Posterior cingulate gyrus (tissue), 11 donors: ENCODE measurements around the gene TGFBI.

Experiments
- DNase-seq, 10 donors: peaks; one replicate each; pipeline versions ENCODE4 v3.0.0 to v3.0.0-alpha.2; 2020 to 2021; ENCODE audit warnings: mixed read lengths in 3 of 10
- intact Hi-C: fragments of 100-400 bp; cut with DNase I; formaldehyde crosslinking; loops from one replicate; pipeline ENCODE4 v1.15.1; 2023

The TGFBI gene

DNA sequence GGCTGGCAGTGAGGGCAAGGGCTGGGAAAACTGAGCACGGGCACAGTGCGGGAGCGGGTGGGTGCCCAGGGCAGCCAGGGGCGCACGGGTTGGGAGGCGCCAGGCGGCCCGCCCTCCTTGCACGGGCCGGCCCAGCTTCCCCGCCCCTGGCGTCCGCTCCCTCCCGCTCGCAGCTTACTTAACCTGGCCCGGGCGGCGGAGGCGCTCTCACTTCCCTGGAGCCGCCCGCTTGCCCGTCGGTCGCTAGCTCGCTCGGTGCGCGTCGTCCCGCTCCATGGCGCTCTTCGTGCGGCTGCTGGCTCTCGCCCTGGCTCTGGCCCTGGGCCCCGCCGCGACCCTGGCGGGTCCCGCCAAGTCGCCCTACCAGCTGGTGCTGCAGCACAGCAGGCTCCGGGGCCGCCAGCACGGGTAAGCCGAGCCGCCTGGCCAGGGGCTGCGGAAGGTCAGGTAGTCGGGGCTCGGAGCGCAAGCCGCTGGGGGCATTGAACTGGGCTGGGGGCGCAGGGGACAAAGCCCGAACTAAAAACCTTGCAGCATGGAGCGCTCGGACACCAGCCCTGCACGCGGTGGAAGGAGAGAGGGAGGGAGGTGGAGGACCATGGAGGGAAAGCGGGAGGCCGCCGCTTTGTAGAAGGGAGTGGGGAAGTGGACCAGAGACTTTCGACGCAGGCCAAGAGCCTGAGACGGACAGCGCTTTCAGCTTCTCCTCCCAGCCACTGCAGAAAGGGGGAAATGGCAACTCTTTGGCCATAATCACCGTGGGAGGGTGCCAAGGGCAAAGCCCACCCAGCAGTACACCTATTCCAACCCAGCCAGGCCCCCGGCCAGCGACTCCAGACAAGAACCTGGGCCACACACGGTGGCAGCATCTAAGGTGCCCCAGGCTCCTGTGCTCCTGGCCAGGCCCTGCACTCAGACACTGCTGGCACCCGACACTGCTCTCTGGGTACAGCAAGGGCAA is at the start of gene TGFBI:
TGFBI (plus strand) TSS at position 207 of the 961 bp plus-strand sequence; CDS start at position 275, 68 bp downstream.
- intact Hi-C loops = no loop called here
- peak in 4 of 10 donors; percentile 19 to 77 (median 28) for DNase-seq

DNA sequence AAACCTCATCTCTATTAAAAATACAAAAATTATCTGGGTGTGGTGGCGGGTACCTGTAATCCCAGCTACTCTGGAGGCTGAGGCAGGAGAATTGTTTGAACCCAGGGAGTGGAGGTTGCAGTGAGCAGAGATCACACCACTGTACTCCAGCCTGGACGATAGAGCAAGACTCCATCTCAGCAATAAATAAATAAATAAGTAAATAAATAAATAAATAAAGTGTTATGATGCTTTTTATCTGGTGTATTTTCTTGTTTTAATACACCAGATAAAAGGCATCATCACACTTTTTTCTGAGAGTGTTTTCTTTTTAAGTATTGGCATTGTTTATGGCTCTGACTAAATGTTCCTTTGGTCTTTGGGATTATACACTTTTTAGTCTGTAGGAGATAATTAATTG is 49.8 kb upstream of the TGFBI start:
- intact Hi-C loops = no loop called here

DNA sequence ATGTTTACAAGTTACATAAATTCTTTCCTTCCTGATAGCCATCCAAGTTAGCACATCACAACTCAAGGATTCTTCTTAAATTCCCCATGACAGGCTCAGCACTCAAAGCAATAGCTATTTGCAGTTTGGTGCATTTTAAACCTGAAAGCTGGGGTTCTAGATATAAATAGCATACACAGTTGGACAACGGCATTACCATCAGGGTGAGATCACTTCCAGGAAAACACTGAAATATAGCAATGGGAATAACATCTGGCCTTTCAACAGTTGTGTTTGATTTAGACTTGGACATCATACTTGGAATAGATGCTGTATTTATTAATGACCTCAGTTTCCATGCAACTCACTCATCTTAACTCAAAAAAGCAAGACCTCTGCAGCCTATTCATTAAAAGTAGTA is 49.3 kb upstream of the TGFBI start:
- intact Hi-C loops = no loop called here
- no peak for DNase-seq

More for the DNA sequence above, 49.8 kb upstream of the TGFBI start:
- no peak for DNase-seq

DNA sequence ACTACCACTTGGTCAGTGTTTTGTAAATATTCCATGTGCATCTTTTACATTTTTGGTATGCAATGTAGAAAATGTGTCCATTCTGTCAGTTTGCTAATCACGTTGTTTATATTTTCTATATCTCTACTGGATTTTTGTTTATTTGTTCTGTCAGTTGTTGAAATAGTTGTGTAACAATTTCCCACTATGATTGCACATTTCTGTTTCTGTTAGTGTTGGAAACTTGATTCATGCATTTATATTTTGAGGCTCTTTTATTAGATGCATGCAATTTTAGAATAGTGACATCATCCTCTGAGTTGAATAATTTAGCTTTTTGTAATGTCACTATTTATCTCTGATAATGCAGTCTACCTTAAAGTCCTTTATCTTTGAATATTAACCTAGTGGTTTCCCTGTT is 48.2 kb upstream of the TGFBI start:
- no peak for DNase-seq
- intact Hi-C loops = no loop called here

DNA sequence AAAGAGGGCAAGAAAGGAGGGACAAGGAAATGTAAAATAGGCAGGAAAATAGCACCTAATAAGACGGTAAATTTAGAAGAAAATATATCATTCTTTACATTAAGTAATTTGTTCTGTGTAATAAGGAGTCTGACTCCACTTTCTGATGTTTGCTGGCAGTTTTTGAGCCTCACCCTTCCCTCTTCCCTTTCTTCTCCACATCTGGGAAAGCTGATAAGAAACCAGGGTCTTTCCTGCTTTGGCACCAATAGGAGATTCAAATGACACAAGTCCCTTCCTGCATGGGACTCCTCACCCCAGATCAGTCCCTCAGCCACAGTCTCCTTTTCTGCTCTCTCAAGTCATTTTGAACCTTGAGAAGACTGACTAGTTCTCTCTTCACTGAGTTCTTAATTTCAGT is 42.8 kb upstream of the TGFBI start:
- no peak for DNase-seq
- intact Hi-C loops = no loop called here

DNA sequence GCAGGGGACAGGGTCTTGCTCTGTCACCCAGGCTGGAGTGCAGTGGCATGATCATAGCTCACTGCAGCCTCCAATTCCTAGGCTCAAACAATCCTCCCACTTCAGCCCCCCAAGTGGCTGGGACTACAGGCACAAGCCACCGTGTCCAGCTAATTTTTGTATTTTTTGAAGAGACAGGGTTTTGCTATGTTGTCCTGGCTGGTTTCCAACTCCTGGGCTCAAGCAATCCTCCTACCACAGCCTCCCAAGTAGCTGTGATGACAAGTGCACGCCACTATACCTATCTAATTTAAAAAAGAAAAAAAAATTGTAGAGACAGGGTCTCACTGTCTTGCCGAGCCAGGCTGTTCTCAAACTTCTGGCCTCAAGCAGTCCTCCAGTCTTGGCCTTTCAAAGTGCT is 42.4 kb upstream of the TGFBI start:
- intact Hi-C loops = no loop called here
- no peak for DNase-seq

DNA sequence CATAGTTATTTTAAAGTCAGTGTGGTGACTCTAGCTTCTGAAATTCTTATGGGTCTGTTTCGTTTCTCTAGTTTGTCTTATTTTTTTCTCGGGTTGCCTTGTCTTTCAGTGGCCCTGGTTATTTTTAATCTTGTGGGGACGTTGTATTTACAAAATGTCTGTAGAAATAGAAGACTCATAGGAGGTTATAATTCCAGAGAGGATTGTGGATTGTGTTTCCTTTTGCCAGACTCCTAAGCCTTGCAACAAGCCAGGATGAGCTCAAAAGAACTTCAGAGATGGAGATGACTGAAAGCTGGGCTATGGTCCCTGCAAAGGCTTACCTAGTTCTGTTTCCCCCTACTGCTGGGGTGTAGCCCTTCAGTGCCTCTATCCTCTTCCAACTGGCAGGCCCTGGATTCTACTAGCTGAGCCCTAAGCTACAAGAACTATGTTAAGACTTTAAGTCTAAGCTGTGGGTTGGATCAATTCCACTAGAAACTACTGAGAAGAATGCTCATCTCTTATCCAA is 41.8 kb upstream of the TGFBI start:
- DNase-seq = no peak
- intact Hi-C loops = no loop called here

DNA sequence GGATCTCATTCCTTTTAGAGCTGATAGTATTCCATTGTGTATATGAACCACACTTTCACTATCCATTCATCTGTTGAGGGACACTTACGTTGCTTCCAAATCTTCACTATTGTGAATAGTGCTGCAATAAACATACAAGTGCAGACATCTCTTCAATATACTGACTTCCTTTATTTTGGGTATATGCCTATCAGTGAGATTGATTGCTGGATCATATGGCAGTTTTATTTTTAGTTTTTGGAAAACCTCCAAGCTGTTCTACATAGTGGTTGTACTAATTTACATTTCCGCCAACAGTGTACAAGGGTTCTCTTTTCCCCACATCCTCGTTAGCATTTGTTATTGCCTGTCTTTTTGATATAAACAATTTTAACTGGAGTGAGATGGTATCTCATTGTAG is 40.2 kb upstream of the TGFBI start:
- intact Hi-C loops = no loop called here

DNA sequence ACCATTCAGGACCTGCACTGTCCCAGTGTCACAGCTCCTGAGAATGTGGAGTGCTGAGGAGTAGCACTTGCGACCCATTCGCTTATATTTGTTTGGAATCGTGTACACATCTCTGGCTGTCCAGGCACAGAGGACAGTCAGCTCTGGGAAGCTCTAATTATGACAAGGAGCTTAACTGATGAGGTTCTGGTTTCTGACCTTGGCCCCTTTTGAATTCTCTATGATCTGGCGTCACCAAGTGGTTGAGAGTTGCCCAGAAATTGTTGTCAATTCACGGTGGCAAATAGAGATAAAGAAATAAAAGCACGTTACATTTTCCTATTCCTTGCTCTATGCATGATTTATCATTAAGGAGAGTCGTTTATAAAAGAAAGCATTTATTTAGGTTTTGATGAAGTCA is 39.1 kb upstream of the TGFBI start:
- intact Hi-C loops = no loop called here
- no peak for DNase-seq

More for the DNA sequence above, 40.2 kb upstream of the TGFBI start:
- DNase-seq = no peak

DNA sequence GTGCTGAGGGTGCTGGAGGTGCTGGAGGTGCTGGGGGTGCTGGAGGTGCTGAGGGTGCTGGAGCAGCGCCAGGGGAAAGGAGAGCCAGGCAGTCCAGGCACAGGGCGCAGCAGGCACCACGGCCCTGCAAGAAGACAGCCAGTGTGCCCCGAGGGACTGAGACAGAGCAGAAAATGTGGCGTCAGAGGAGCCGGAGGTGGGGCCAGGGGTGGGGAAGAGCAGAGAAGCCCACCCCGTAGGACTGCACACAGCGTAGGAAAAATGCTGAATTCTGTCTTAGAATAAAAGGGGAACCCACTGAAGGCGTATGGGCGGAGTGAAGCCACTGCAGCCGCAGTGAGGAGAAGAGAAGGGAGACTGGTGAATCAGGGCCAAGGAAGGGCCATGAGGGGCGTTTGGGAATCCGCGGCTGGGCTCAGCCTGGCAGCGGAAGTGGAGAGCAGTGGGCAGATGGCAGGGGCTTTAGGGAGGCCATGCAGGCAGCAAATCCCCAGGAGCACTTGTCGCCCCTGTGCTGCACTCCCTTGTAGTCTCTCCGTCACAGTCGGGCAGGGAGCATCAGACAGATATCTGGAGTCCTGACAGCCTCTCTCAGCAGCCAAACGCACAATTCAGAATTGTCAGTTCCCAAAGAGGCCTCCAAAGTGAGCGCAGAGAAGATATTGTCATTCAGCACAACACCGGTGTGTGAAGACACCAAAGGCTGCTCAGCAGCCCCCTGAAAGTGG is 38.1 kb upstream of the TGFBI start:
- peak in 1 of 10 donors; percentile 73 for DNase-seq

DNA sequence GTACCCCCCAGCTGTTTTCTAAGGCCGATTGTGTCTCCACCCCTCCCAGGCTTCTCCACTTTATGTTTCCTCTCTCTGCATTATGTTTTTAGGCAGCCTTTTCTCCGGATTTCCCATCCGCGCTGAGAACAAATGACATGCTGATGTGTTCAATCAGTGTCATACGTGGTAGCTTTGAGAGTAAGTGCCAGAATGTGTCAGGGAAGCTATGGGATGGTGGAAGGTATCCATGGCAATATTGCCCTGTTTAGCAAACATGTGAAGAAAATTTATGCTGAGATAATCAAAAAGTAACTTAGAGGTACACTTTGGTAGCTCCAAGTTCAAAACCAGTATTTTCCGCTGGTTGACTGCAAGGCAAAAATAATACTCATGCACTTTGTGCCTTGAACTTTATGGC is 37.4 kb upstream of the TGFBI start:
- intact Hi-C loops = no loop called here
- no peak for DNase-seq

More for the DNA sequence above, 38.1 kb upstream of the TGFBI start:
- intact Hi-C loops = no loop called here

DNA sequence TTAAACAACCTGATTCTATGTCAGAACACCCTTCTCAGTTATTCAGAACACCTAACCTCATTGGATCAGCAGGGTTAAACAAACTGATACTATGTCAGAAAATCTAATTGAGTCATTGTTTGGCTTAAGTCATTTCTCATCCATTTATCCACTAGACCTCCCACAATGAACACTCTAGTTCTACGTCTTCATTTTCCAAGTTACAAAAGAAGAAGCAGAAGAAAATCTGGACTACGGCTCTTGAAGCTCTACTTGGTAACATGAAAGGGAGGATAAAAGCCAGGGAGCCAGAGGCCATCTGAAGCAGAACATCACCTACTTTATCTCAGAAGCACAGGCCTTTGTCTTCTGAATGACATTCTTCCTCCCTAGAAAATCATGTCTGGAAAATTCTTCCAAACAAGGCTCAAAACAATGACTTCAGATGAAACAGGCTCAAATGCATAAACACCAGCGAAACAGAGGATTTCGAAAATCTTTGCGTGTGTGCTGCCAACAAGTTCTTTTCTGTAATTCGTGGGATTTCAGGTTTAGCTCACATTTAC is 35.4 kb upstream of the TGFBI start:
- intact Hi-C loops = no loop called here
- no peak for DNase-seq

DNA sequence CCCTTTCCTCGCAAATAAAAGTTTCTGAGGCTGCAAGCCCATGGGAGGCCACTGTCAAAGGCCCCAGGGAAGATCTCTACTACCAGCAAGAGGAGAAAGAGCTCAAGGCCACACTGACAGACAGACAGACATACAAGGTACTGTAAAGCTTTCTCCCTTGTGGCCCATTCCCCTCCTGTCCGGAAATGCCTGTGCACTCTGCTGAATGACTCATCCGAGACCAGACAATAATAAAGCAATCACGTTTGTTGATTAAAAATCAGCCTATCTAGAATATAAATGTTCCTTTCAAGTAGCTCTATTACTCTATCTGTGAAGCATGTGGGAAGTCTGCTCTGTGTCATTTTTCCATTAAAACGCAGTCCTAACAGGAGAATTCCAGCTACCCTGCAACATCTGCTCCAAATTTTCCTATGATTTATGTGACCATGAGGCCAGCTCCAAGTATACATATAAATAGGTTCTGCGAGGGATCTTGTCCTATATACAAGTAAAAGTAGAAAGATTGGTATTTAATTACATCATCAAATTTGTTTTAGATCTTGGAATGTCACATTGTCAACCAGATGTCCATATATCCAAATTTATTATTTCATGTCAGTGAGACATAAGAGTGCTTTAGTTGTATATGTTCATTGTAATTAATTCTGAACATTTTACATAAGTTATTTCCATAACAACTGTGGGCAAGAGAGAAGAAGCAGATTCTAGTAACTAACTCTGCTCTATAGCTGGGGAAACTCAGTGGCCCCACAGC is 34.7 kb upstream of the TGFBI start:
- no peak for DNase-seq
- intact Hi-C loops = no loop called here

DNA sequence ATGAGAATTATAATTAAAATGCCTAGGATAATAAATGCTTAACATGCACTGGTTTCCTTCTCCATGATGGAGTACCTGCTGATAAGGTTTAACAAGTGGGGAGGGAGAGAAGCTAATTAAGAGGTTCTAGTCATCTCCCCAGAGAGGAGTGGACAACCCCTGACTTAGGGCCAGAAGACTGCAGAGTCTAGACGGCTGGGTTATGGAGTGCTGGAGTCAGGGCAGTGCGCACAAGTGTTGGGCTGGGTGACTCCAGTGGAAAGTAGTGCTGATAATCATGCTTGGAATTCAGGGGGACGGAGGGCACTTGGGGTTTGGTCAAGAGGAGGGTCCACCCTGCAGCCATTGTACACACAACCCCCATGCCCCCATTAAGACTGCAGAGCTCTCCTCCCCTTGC is 32.8 kb upstream of the TGFBI start:
- no peak for DNase-seq
- intact Hi-C loops = no loop called here

DNA sequence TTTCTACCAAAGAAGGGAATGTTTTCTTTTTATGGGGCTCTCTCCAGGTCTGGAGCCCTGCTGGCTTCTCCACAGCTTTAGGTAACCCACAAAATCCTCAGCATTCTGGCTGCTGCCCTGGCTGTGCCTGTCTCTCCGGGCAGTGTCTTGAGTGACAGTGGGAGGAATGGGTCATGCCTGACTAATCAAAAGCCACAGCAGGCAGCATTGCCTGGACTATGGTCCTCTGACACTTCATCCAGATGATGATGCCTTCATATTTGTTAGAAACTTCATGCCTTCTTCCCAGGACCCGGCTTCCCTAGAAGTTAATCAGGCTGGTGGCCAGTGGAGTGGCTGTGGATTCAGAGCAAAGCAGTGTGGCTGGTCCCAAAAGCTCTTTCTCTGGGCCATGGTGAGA is 32.2 kb upstream of the TGFBI start:
- DNase-seq = no peak
- intact Hi-C loops = no loop called here

DNA sequence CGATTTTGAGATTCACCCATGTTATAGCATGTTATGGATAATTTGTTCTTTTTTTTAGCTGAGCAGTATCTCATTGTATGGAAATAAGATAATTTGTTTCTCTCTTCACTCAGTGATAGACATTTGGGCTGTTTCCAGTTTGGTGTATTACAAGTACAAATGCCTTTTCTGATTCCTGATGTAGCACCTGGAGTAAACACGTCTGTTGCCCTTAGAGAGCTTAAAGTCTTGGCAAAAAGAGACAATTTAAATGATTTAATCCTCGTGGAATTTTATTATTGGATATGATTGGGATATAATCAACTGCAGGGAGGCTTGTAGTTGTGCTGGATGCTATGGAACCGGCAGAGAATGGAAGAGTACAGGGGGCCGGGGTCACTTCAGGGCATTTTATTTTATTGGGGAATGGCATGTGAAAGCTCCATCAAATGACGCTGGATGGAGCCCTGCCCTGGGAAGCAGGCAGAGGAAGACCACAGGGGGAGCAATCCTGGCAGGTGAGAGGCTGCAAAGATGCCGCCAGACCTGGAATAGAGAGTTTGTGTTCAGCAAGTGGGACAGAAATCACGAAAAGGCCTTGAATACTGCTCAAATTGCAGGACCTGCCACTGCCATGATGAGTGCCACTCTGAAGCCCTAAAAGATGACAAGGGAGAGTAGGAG is 31.0 kb upstream of the TGFBI start:
- DNase-seq = no peak
- intact Hi-C loops = no loop called here

DNA sequence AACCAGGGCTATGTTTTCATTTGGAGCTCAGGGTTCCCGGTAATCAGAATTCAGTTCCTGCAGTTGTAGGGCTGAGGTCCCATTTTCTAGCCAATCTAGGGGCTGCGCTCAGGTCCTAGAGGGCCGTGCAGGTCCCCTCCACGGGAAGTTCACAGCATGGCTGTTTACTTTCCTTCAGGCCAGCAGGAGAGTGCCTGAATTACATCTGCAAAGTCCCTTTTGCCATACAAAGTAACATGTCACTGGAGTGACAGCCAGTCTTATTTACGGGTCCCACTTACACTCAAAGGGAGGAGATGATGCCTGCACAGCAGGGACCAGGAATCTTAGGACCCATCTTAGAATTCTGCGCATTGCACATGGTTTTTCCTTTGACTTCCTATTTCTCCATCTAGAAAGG is 29.9 kb upstream of the TGFBI start:
- DNase-seq = no peak
- intact Hi-C loops = no loop called here

DNA sequence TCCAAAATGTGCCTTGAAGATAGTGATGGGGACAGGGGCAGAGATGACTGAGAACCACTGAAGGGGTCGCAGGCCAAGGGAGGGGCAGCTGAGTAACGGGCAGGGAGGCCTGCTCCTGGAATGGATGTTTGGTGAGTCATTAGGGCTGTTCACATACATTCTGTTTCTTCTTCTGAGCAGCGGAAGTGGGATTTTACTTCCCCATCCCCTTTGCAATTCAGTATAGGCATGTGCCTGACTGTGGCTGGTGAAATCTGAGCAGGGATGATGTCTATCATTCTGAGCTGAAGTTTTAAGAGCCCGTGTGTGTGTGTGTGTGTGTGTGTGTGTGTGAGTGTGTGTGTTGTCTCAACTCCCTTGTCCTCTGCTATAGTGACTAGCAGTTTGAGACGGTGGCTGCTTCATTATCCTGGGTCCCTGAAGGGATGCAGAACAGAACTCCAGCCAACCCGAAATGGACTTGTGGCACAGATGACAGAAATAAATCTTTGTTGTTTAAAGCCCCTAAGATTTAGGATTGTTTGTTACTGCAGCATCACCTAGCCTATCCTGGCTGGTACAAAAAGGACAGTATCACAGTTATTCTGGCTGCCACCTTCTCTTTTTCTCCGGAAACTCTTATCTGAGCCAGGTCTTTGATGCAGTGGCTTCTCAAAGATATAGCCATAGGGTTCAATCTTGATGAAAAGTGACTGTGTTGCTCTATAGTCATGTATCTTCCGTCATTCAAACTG is 29.2 kb upstream of the TGFBI start:
- no peak for DNase-seq
- intact Hi-C loops = no loop called here

DNA sequence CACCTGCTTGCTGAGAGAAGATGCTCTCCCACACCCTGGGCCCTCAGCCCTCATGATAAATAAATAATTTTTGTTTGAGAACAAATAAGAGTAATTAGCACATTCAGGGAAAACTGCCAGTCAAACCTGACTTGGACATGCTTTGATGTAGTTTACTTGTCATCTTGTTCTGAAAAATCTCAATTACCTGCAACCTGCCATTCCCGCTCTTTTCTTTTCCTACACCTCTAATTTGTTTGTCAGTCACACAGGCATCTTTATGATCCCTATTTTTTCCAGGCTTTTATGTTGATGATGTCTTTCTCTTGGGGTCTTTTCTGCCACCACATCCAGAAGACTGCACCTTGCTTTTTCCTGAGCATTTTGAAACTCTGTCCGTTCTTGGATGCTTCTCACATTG is 28.6 kb upstream of the TGFBI start:
- DNase-seq = no peak
- intact Hi-C loops = no loop called here
